ENCODE measurements around the gene SMYD2. TPM values are rescaled to one million over a fixed set of nuclear protein-coding genes. Genes with fewer than 3 reads are reported as not detected.

SMYD2 gene
- total and polyA plus RNA-seq, 10 of the 15 experiments (the other 5 are each of a cell fraction or from before 2014, with no cell fraction given): 8.3 to 55.7 (median 26.4) TPM

DNA sequence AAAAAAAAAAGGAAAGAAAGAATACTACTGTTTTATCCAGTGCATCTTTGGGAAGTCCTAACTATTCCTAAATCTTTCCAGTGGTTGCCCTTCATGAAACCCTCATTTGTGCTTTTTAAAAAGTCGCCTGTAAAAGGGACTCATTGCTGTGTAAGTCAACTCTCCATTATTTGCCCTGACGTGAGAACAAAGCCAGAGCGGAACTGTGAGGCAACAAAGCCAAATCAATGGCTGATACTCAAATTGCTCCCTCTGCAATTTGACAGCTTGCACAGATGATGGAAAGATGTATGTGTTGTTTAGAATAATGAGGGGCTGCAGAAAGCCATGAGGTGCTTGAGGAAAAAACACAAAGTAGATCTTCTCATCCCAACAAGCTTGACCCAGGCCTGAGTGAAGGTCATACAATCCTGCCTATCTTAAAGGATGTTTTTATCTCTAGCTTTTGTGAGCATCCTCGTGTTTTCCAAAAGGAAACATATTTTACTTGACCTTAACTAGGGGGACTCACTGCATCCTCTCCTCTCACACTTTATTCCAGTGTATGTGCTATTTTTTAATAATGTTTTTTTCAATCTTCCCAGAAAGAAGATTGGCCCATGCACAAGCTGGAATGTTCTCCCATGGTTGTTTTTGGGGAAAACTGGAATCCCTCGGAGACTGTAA, 33.4 kb downstream of the SMYD2 start:
- FAIRE-seq (no peak), ATAC-seq (no peak), DNase-seq (ENCODE audit: low read depth, low spot score) (no peak)
- Histone ChIP-seq H3K36me3 (ENCODE audit: control insufficient read depth in 2 of 2, insufficient read depth in 2 of 2, low read length in 1 of 2) (peaks cover 0 to 2% of the 10 kb centered on the region in 2 experiments; a peak in 1 of 4 replicates), H4K20me1 (ENCODE audit: control insufficient read depth, insufficient read depth) (no peaks in the 10 kb centered on the region), H3K79me2 (ENCODE audit: control insufficient read depth, insufficient read depth, low read length) (no peaks in the 10 kb centered on the region), H2AFZ (ENCODE audit: control insufficient read depth, low read depth, low read length) (no peak overlapping the region), H3K27me3 (replicated peaks in 1 of 2; ENCODE audit: control insufficient read depth in 2 of 2, insufficient read depth in 2 of 2, low read length in 1 of 2) (no peaks in the 10 kb centered on the region), H3K4me1 (ENCODE audit: control insufficient read depth, insufficient read depth, low read length) (peaks cover 8% of the 10 kb centered on the region), H3K9ac (ENCODE audit: control insufficient read depth, insufficient read depth, low read length) (no peak overlapping the region), H3K27ac (ENCODE audit: control insufficient read depth, insufficient read depth) (no peak overlapping the region), H3K4me2 (ENCODE audit: control insufficient read depth, insufficient read depth) (no peak overlapping the region), H3K4me3 (no peak overlapping the region), H3K9me3 (replicated peaks; ENCODE audit: control insufficient read depth, insufficient read depth, low read length) (no peaks in the 10 kb centered on the region)
- intact Hi-C loops (cut with micrococcal nuclease; ENCODE audit: unreplicated experiment) (no loop called here), in situ Hi-C loops (cut with MboI) (no loop called here)
- SMC1A ChIA-PET (ENCODE audit: uncharacterized antibody, unreplicated experiment): interaction anchor here (0.9 to 1.4 kb wide), 3 partner anchors 13 to 42 kb away, joined by 3 to 4 read pairs (median 3); no protein-coding TSS in a partner anchor
- RAD21 ChIA-PET (ENCODE audit: unreplicated experiment): no interaction called here
- CTCF ChIA-PET: interaction anchor here (2.7 to 9.2 kb wide), 2 partner anchors 16 to 53 kb away, joined by 8 to 132 read pairs; no protein-coding TSS in a partner anchor
- no TSS peak for BruUV-seq (replicated peaks)
- no peak for TF ChIP-seq CREB1 (IDR thresholded peaks at IDR 0.05; ENCODE audit: low read depth)
- TF ChIP-seq EGR1 (IDR thresholded peaks at IDR 0.05; ENCODE audit: borderline replicate concordance in 1 of 2, low read depth in 2 of 2, low read length in 2 of 2): no peak
- POLR2A ChIA-PET: no interaction called here
- 75% methylated on average over 5 of the region's 5 CpGs for WGBS (ENCODE audit: insufficient coverage, insufficient replicate concordance, low lambda C conversion rate, missing lambda C conversion rate)

DNA sequence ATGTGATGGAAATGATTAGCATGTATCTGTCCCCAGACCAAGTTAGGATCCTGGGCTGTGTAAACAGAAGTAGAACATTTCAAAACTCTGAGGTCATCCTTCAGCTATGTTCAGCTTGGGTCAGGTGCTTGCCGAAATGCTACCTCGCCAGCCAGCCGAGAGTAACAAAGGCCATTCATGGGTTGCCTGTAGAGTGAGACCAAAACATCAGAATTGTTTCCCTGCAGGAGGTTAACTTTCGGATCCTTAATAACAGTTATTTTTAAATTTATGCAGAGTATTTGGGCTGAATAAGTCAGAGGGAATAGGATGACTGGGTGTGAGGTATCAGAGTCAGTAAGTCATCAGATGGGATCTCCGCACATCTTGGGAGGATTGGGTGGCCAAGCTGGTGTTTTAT, 35.6 kb downstream of the SMYD2 start:
- H3K9me3 ChIP-seq (replicated peaks; ENCODE audit: control insufficient read depth, insufficient read depth, low read length): no peaks in the 10 kb centered on the region
- H3K79me2 ChIP-seq (ENCODE audit: control insufficient read depth, insufficient read depth, low read length): no peaks in the 10 kb centered on the region
- H3K27me3 ChIP-seq (replicated peaks in 1 of 2; ENCODE audit: control insufficient read depth in 2 of 2, insufficient read depth in 2 of 2, low read length in 1 of 2): no peaks in the 10 kb centered on the region
- CTCF ChIA-PET: interaction anchor here (0.6 to 9.2 kb wide), 8 partner anchors 13 to 1059 kb away, joined by 3 to 132 read pairs (median 4); no protein-coding TSS in a partner anchor
- intact Hi-C loops (cut with micrococcal nuclease; ENCODE audit: unreplicated experiment) (no loop called here), in situ Hi-C loops (cut with MboI) (no loop called here)
- H4K20me1 ChIP-seq (ENCODE audit: control insufficient read depth, insufficient read depth): no peaks in the 10 kb centered on the region
- FAIRE-seq (no peak), ATAC-seq (no peak; the same call in 2 of the 3 replicates), DNase-seq (ENCODE audit: low read depth, low spot score) (no peak)
- SMC1A ChIA-PET (ENCODE audit: uncharacterized antibody, unreplicated experiment): interaction anchor here (0.9 to 3.9 kb wide), 6 partner anchors 11 to 55 kb away, joined by 3 to 31 read pairs (median 9); no protein-coding TSS in a partner anchor
- H2AFZ ChIP-seq (ENCODE audit: control insufficient read depth, low read depth, low read length): no peak overlapping the region
- H3K36me3 ChIP-seq (ENCODE audit: control insufficient read depth in 2 of 2, insufficient read depth in 2 of 2, low read length in 1 of 2): peaks cover 0 to 3% of the 10 kb centered on the region in 2 experiments; a peak in 2 of 4 replicates
- POLR2A ChIA-PET: interaction anchor here (0.7 kb wide), 1 partner anchor 26 kb away, joined by 5 read pairs; no protein-coding TSS in a partner anchor
- H3K4me1 ChIP-seq (ENCODE audit: control insufficient read depth, insufficient read depth, low read length): peaks cover 7% of the 10 kb centered on the region
- BruUV-seq (replicated peaks): no TSS peak
- H3K27ac ChIP-seq (ENCODE audit: control insufficient read depth, insufficient read depth): no peak overlapping the region
- H3K4me3 ChIP-seq: no peak overlapping the region
- 64% methylated on average over 5 of the region's 5 CpGs for WGBS (ENCODE audit: insufficient coverage, insufficient replicate concordance, low lambda C conversion rate, missing lambda C conversion rate)
- H3K4me2 ChIP-seq (ENCODE audit: control insufficient read depth, insufficient read depth): no peak overlapping the region
- RAD21 ChIA-PET (ENCODE audit: unreplicated experiment): interaction anchor here (3.2 kb wide), 1 partner anchor 11 kb away, joined by 17 read pairs; no protein-coding TSS in a partner anchor
- H3K9ac ChIP-seq (ENCODE audit: control insufficient read depth, insufficient read depth, low read length): no peak overlapping the region
- TF ChIP-seq ZSCAN29 (IDR thresholded peaks at IDR 0.05) (no peak), MTA3 (IDR thresholded peaks at IDR 0.05; ENCODE audit: borderline replicate concordance, low read length) (no peak), HCFC1 (IDR thresholded peaks at IDR 0.05; ENCODE audit: low read length) (no peak), ATF3 (IDR thresholded peaks at IDR 0.05; ENCODE audit: borderline replicate concordance, extremely low read depth, low read depth, low read length) (no peak), E4F1 (IDR thresholded peaks at IDR 0.05; ENCODE audit: borderline replicate concordance, partially characterized antibody) (no peak), PRDM15 (CRISPR knock-in tag; IDR thresholded peaks at IDR 0.05) (no peak), FOS (IDR thresholded peaks at IDR 0.05; ENCODE audit: borderline replicate concordance, extremely low read depth, insufficient read length) (no peak)

All from GM12878 (cell line).